NCI-H2227 treated with DMSO at 0.1 percent for 48 hours (cell line): ENCODE data around the gene MEGF11.
"Not testable (repeated sequence)": the region's sequence is repeated elsewhere in the genome, so short reads cannot be mapped to it uniquely, and the experiment has no call there.

Experiments used
- DNase-seq: peaks from one replicate; lab custom pipeline; 2025; lab: John Stamatoyannopoulos, UW

The MEGF11 gene

DNA sequence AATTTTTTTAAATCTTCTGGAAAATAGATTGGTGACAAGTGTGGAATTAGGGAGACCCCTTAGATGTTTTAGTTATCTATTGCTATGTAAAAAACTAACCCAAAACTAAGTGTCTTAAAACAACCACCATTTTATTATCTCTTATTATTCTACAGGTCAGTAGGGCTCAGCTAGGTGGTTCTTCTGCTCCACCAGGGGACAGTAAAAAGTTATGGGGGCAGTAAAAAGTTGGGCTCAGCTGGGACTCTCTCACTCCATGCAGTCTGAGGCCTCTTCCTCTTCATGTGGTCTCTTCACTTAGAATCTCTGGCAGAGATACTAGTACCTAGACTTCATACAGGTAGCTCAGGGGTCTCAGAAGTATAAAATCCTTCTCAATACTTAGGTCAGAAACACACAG lies 21.8 kb upstream of the MEGF11 start:
- no peak for DNase-seq

DNA sequence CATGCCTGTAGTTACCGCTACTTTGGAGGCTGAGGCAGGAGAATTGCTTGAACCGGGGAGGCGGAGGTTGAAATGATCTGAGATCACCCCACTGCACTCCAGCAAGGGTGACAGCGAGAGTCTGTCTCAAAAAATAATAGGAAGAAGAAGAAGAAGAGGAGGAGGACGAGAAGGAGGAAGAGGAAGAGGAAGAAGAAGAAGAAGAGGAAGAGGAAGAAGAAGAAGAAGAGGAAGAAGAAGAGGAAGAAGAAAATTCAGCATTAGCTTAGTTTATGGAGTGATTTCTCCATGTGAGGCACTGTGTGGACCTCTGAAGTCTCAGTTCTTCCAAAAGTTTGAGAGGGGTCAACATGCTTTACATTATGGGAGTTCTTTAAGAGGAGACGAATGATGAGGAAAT lies 17.4 kb upstream of the MEGF11 start:
- DNase-seq: no peak

DNA sequence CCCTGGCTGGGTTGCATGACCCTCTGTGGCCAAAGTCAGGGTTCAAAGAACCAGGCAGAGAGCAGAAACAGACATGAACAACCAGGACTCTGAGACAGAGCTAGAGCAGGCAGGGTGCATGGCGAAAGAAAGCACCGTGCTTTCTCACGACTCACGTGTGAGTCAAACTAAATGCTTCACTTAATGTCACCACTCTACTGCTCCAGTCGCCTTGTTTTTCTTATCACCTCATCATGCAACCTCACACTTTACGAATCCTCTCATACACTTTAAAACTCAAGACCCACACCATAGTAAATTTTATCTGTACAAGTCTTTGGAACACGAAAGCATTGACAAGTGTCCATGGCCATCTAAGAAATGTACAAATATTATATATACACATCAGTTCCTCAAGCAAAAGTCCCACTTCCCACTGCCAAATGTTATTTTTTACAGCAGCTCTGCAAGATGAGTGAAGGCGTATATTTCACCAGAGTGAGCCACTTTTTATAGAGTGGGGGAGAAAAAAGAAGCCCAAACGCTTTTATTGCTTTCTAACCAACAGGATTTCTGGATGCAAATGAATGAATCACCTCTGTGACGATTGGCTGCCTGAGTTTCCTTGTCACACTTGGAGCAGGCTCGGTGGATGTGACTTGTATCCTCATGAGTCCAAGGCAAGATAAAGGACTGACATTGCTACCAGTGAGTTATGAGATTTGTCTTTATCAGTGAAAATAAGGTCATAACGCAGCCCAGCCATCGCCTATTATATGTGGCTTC lies 16.0 kb upstream of the MEGF11 start:
- peak; percentile 75 for DNase-seq

DNA sequence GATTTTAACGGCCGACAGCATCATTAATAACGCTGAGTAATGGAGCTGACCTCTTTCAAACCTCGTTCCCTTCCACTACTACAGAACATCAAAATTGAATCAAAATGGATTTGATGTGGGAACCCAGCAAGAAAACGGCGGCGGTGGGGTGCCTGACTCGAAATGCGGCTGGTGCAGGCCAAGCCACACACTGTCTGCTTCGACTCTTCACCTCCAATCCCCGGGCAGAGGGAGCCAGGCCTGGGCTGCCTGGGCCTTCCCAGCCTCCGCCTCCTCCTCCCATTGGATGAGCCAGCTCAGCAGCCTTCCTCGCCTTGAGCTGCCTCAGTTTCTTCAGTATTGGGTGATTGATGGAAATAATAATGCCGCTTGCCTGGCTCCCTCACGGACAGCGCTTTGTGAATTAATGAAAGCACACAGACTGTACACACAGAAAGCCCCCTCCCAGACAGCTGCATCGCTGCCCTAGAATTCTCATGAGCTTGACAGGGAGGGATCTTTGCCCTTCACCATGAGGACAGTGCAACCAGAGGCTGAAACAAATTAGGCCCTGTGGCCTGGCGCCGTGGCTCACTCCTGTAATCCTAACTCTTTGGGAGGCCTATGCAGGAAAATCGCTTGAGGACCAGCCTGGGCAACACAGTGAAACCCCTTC lies 11.4 kb upstream of the MEGF11 start:
- DNase-seq: no peak

DNA sequence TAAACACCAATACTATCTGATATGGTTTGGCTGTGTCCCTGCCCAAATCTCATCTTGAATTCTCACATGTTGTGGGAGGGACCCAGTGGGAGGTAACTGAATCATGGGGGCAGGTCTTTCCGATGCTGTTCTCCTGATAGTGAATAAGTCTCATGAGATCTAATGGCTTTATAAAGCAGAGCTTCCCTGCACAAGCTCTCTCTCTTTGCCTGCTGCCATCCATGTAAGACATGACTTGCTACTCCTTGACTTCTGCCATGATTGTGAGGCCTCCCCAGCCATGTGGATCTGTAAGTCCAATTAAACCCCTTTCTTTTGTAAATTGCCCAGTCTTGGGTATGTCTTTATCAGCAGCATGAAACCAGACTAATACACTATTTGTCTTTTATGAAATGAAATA lies 9.3 kb upstream of the MEGF11 start:
- DNase-seq: not testable (repeated sequence)

DNA sequence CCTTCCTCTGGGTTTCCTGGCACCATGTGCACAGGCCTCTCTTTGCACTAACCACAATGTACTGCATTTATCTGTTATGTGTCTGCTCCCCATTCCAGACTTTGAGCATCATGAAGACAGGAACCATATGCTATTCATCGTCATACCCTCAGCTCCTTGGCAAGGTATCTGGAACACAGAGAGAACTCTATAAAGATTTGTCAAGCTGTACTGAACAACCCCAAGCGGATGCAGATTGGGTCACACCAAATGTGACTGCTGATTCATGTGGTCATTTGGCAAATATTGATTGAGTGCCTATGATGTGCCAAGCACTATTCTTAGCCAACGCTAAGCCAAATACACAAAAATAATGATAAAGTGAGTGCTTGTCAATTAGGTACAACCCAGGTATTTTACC lies 7.5 kb upstream of the MEGF11 start:
- DNase-seq: no peak

DNA sequence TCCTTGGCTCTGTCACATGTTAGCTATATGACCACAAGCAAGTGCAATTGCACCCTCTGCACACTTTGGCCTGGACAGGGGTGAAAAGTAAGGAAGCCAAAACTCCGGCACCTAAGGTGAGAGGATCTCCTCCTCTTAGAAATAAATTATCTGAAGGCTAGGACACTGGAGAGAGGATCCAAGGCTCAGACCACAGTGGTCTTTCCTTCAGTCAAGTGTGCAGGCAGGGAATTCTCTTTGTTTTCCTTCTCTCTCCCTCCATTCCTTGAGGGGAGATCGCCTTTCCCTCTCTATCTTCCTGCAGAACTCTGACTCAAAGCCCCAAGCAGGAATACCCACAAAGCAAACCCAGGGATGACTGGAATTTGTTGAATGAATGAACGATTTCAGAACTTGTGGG lies 3.1 kb upstream of the MEGF11 start:
- no peak for DNase-seq

DNA sequence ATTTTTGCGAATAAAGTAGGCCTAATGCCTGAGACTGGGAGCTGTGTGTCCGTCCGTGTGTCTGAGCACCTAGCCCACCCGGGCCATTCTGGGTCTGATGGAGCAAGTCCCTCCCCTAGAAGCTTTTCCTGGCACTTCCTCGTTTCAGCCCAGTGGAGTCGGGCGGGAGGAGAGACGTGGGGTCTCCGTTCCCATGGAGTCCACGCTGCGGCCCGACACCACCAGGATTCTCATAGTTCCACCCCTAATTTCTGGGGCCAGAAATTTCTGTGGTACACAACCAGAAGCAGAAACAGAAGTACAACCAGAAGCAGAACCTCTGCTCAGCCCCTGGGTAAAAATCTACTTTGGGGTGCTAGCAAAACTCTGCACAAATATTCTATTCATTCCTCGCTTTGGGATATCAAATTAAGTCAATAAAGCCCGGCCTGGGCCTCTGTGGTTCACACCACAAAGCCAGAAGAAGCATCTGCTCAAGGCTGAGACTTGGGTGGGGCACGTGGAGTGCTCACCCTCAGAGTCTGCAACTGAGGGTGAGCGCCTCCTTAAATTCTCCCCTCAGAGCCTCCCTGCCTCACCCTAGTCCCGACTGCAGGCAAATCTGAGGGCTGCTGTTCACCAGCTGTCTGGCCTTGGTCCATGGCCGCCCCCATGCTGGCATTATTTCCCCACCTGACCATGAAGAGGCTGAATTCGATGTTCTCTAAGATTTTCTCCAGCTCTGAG lies 1.6 kb upstream of the MEGF11 start:
- DNase-seq: no peak

DNA sequence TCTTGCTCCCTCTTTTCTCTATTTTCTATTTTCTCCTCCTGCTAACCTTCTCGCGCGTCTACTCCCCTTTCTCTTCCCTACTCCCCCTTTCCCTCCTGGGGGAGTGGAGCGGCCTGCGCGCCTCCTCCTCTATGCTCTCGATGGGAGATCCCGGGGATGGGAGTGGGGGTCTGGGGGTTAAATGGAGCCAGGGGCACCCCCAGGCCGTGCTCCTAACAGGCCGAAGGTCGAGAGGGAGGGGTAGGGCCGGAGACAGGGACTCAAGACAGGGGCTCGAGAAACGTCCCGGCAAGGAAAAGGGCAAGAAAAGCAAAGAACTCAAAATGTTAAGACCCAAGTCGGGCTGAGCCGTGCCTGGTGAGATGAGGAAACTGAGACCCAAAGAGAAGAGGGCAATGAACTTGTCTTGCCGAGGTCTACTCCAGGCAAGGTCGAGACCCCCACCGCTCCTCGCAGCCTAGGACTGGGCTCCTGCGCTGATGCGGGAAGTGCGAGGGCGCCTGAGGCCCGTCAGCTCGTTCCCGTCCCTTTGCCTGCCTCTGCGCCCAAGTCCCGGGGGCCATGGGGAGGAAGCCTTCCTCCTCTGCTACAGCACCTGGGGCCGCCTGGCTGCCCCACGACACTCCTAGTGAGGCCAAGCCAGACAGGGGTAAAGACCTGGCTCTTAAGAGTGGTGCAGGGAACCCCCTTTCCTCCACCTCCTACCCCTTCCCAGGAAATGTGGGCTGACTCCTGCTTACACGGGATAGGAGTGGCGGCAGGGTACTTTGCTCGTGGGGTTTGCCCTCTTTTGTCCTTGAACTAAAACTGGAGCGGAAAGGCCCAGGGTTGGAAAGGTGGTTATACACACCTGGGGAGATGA lies 770 bp upstream of the MEGF11 start:
- no peak for DNase-seq

DNA sequence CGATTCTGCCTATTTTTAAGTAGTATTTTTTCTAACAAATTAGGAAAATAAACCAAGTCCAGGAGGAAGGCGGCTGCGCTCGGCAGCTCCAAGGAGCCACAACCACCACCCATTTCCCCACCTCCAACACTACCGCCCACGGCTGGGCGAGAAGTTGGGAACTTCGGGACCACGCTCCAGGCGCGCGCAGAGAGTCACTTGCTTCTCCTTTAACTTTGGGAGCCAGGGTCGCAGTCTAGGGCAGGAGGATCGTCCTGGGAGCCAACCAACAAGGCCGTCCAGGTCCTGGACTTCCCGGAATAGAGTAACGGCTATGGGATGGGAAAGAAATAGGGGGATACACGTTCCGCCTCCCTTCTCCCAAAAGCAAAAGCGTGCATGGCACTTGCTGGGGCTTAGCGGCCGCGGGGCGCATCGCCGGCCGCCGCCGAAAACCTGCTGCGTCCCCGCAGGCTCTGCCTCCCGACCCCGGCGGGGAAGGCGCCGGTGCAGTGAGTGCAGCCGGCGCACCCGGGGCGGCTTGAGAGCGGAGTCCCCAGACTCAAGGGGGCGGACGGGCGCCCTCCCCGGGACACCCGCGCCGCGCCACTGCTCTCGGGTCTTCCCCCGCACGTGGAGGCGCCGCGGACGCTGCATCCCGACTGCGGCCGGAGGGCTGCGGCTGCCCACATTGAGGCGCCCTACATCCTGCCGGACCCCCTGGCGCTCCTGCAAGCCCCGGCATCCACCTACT lies 699 bp downstream of the MEGF11 start:
- DNase-seq: no peak

DNA sequence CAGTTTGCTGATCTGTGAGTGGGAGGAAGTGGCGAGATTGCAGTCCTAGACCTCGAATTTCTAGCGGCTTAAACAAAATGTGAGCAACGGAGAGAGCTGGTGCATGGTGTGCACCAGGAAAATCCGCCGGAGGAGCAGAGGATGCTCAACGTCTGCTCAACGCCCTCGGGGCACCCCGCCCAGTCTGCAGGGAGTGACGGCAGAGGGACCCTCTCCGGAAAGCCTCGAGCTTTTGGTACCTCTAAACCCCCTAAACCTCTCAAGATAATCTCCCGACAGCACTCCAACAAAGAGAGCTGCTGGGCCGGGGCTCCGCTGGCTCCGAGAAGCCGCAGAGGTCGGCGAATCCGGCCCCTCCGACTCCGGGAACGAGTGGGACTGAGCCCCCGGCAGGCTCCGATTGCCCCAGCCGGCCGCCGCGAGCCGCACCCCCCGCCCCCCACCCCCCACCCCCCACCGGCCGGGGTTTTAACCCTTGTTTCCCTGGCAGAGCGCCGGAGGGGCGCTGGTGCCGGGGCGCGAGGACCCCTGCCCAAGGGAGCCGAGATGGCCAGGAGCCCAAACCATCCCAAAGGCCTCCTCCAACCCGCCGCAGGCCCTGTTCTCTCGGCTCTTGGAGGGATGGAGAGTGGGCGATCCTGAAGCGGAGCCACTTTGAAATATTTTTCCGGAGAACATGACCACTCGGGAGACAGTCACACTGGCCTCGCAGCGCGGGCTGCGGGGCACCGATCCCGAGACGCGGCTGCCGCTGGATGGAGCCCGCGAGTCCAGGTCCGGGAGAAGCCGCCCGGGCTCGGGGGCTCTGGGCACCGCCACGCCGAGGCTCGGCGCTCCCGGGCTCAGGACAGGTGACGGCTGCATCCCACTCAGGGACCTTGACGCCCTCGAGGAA lies 1.5 kb downstream of the MEGF11 start:
- no peak for DNase-seq

DNA sequence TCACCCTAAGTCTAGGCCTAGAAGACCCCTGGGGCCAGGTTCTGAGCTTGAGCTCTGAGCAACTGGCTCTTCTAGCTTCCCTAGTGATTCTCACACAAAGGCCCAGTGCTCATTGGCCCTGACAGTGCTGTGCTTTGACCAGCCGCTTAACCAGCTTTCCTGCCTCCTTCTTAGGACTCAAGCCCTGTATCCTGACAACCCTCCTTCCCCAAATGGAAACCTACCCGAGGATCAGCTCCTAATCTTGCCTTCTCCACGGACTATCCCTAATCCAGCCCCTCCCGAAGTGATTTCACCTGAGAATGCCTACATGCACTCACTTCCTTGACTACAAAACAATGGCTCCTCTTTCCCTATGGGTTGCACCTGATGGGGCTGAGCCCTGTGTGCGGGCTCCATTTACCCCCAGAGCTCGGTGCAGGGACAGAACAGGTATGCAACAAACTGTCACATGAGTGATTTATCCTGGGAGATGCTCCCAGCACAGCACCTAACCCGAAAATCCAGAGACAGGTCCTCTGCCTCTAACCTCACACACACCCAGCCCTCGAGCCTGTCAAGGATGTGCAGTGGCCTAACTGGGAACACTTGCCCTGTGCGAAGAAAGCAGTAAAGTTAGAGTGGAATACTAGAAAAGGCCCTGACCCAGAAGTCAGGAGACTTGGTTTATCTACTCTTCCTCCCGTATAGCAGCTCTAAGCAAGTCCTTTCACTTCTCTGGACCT lies 2.3 kb downstream of the MEGF11 start:
- no peak for DNase-seq

DNA sequence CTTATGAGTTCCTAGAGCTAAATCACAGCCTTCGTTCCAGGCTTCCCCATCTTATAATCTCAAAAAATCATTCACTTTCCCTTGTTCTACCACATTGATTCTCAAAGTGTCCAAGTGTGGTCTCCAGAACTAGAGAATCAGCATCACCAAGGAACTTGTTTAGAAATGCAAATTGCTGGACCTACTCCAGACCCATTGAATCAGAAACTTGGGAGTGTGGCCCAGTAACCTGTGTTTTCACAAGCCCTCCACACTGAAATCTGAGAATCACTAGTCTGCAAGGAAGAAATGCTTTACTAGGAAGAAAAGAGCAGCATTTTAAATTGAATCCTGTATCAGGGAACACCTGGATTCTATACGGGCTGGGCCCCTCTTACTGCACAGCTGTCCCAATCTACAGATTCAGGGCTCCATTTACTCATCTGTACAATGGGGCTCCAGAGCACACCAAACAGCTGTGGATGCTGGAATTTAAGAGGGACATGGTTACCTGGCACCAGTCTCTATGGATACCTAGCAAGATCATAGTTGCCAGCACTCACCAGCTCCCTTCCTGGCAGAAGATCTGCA lies 3.9 kb downstream of the MEGF11 start:
- no peak for DNase-seq

DNA sequence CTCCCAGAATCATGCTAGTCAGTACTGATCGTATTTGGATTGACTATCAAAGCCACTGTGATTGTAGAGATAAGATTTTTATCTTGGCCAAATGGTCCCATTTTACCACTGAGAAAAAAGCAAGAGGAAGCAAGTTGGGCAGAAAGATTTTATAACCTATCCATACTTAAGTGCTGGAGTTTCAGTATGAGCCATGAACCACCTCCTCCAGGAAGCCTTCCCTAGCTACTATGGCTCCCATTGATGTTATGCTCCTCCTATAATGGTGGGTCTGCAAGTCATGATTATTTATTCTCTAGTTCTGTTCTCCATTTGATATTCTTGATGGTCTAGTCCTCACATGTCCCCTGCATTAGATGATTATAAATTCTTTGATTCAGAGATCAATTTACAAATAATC lies 6.6 kb downstream of the MEGF11 start:
- DNase-seq: no peak

DNA sequence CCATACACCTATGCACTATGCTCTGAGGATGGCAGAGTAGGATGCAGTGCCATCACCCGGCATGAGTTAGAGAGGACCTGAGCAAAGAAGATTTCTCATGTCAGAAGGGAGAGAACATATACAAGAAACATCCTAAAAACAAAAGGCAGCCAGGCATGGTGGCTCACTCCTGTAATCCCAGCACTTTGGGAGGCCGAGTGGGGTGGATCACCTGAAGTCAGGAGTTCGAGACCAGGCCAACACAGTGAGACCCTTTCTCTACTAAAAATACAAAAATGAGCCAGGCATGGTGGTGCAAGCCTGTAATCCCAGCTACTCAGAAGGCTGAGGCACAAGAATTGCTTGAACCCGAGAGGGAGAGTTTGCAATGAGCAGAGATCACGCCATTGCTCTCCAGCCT lies 7.7 kb downstream of the MEGF11 start:
- not testable (repeated sequence) for DNase-seq

DNA sequence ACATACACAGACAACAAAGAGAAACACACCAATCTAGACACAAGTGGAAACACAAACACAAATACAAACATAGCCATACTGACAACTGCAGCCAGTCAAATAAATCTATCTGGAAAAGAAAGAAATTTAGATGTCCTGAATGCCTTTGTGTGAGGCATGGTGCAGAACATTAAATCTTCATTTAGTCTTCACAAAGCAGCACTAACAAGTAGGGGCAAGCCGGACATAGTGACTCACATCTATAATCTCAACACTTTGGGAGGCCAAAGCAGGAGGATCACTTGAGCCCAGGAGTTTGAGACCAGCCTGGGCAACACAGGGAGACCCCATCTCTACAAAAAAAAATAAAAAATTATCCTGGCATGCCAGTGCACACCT lies 11.7 kb downstream of the MEGF11 start:
- no peak for DNase-seq

DNA sequence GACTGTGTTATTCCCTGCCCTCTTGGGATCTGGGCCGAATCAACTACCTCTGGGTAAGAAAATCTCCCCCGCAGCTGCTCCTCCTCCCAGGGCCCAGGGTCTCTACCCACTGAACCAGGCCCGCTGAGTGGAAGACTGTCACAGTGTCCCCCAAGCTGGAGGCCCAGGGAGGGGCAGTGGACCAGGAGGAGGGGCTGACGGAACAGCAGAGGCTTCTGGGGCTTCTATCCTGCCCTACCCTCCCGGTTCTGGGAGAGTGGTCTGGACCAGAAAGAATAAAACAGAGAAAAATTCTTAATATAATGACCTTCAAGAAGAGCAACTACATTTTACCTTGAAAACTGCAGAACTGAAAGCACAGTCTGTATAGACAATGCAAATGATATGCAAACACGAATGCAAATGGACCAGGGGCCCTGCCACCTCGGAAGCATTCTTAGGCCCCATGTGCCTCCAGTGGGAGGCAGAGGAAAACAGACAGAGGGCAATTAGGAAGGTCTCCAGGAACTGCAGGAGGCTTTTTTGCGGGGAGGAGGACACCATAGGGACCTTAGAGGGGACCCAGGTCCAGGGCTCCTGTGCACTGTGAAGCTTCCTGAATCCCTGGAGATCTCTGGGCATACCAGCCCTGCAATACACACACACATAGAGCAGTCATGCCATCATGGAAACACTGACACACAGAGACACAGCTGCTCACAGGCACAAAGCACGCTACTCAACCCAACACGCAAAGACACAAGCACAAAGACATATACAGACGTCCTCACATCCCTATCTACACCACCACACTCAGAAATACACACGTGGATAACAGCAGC lies 12.3 kb downstream of the MEGF11 start:
- DNase-seq: no peak

DNA sequence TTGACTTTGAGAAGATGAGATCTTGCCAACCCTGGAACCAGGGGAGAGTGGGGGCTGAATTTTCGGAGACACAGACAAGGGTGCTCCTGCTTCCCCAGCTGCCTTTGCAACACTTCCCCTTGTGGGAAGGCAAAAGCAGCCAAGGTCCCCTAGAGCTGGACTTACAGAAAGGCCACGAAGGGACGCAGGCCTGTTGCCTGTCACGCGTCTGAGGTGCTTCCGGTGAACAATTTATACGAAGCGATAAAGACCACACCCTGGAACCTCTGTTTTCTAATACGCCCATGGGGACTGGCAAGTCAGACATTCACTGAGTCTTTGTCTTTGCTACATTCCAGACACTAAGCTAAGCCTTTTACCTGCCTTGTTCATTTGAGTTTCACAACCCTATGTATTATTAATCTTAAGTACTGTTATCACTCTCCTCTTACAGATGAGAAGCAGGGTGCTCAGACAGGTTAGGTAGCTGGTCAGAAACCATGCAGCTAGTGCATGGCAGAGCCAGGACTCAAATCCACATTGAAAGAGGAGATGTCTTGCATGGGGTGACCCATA lies 13.2 kb downstream of the MEGF11 start:
- DNase-seq: no peak
